MCF 10A (cell line): ENCODE measurements around the gene CPE. TPM values are rescaled to one million over a fixed set of nuclear protein-coding genes. Genes with fewer than 3 reads are reported as not detected.
A peak's percentile ranks its signal among the peaks of the same experiment; 100 is the strongest.

Experiments used
- BruUV-seq: library from RNA; stranded (reverse); fragments of 400-500 nt; replicated peaks from 2 replicates; lab custom pipeline; 2021; lab: Mats Ljungman, UMichigan
- CTCF ChIA-PET: fragments of 300-600 bp; sonication (Branson Sonifier 250); formaldehyde crosslinking; extraction: SDS; loops from one replicate; lab custom pipeline; 2021; ENCODE audit warnings: antibody characterized with exemption, inconsistent platforms; lab: Yijun Ruan, JAX
- POLR2A ChIA-PET: fragments of 300-600, 350-650 bp; sonication (Branson Sonifier 250); formaldehyde crosslinking; extraction: SDS; loops from one replicate; lab custom pipeline; 2020; ENCODE audit warnings: antibody characterized with exemption, inconsistent platforms; lab: Yijun Ruan, JAX
- DNase-seq: peaks from one replicate; pipeline ENCODE4 v3.0.0-alpha.2; 2018; ENCODE audit not compliant: unreplicated experiment
- H3K27ac Mint-ChIP-seq: one replicate; pipeline ENCODE4 v1.8.0; 2022; ENCODE audit warnings: mild to moderate bottlenecking, low read depth, mixed read lengths; ENCODE audit not compliant: unreplicated experiment
- H3K27me3 Mint-ChIP-seq: one replicate; pipeline ENCODE4 v1.8.0; 2022; ENCODE audit warnings: mixed read lengths; ENCODE audit not compliant: insufficient read depth, unreplicated experiment
- H3K36me3 Mint-ChIP-seq: one replicate; pipeline ENCODE4 v1.8.0; 2022; ENCODE audit warnings: mild to moderate bottlenecking, moderate library complexity, mixed read lengths; ENCODE audit not compliant: insufficient read depth, unreplicated experiment
- H3K4me1 Mint-ChIP-seq: one replicate; pipeline ENCODE4 v1.8.0; 2022; ENCODE audit warnings: mixed read lengths; ENCODE audit not compliant: insufficient read depth, unreplicated experiment
- H3K4me3 Mint-ChIP-seq: one replicate; pipeline ENCODE4 v1.8.0; 2022; ENCODE audit warnings: mild to moderate bottlenecking, moderate library complexity, mixed read lengths; ENCODE audit not compliant: unreplicated experiment
- H3K9me3 Mint-ChIP-seq: one replicate; pipeline ENCODE4 v1.8.0; 2022; ENCODE audit warnings: mixed read lengths; ENCODE audit not compliant: unreplicated experiment
- intact Hi-C: fragments of 100-400 bp; cut with micrococcal nuclease; formaldehyde crosslinking; loops from 2 replicates; pipeline ENCODE4 v1.14.1; 2022
- total RNA-seq: library from RNA; stranded (reverse); gene quantifications from 2 replicates; pipeline ENCODE4 v1.2.3, GENCODE V29; 2022
- TF ChIP-seq, protein P1 (sequence below): fragments of 200-600 bp; IDR thresholded peaks from one replicate; pipeline ENCODE4 v1.8.0; 2022; ENCODE audit warnings: antibody characterized with exemption, mild to moderate bottlenecking; ENCODE audit not compliant: unreplicated experiment

CPE gene
- total RNA-seq, 1 experiment from 2014 or later: 8.3 TPM

DNA sequence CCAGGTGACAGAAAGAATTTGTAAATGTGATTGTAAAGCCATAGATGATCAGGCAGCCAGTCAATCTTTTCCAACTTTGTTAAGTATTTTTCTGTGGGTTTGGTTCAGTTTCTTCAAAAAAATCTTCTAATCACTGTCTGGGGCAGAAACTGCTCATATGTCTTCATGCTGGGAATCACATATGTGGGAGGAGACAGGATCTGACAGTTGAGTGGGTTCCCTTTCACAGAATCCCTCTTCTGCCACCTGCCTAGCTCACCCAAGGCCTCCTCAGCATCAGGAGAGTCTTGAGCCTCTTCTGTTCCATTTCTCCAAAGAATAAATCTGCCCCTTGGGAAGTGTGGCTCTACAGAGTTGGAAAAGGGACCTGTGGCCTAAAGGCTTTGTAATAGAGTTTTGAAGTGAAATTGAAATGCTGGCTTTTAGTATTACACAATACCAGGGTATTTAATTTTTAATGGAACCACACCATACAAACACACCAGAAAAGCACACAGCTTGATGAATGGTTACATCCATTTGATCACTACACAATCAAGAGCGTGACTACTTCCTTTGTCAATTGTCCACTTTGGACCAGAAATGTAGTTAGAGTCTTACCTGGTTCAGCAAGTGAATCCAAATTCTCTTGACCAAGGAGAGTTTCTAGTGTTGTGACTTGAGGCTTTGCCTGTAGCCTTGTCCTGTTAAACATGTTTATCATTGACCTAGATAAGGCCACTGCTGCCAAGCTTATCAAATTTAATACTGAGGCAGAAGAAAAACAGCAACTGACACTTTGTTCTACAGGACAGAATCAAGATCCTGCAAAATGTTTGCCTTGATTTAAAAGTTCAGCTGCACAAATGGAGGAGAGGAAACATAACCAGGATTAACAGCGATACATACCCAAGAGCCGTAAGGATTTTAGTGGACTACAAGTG is 30.9 kb upstream of the CPE start:
- no peaks in the 10 kb centered on the region for H3K27me3 Mint-ChIP-seq
- ChIA-PET POLR2A (interaction anchor here (1.3 to 1.5 kb wide), 2 partner anchors 11 to 12 kb away, joined by 3 to 11 read pairs; no protein-coding TSS in a partner anchor), CTCF (interaction anchor here (1.1 to 12.7 kb wide), 3 partner anchors 114 to 217 kb away, joined by 4 to 92 read pairs (median 14); no protein-coding TSS in a partner anchor)
- intact Hi-C loops: no loop called here
- peaks cover 6% of the 10 kb centered on the region for H3K4me1 Mint-ChIP-seq
- H3K36me3 Mint-ChIP-seq: peaks cover 20% of the 10 kb centered on the region
- DNase-seq: no peak
- no TSS peak for BruUV-seq
- H3K27ac Mint-ChIP-seq: no peak overlapping the region
- H3K4me3 Mint-ChIP-seq: no peak overlapping the region
- H3K9me3 Mint-ChIP-seq: no peaks in the 10 kb centered on the region
- TF ChIP-seq, protein P1, sequence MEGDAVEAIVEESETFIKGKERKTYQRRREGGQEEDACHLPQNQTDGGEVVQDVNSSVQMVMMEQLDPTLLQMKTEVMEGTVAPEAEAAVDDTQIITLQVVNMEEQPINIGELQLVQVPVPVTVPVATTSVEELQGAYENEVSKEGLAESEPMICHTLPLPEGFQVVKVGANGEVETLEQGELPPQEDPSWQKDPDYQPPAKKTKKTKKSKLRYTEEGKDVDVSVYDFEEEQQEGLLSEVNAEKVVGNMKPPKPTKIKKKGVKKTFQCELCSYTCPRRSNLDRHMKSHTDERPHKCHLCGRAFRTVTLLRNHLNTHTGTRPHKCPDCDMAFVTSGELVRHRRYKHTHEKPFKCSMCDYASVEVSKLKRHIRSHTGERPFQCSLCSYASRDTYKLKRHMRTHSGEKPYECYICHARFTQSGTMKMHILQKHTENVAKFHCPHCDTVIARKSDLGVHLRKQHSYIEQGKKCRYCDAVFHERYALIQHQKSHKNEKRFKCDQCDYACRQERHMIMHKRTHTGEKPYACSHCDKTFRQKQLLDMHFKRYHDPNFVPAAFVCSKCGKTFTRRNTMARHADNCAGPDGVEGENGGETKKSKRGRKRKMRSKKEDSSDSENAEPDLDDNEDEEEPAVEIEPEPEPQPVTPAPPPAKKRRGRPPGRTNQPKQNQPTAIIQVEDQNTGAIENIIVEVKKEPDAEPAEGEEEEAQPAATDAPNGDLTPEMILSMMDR: no peak

DNA sequence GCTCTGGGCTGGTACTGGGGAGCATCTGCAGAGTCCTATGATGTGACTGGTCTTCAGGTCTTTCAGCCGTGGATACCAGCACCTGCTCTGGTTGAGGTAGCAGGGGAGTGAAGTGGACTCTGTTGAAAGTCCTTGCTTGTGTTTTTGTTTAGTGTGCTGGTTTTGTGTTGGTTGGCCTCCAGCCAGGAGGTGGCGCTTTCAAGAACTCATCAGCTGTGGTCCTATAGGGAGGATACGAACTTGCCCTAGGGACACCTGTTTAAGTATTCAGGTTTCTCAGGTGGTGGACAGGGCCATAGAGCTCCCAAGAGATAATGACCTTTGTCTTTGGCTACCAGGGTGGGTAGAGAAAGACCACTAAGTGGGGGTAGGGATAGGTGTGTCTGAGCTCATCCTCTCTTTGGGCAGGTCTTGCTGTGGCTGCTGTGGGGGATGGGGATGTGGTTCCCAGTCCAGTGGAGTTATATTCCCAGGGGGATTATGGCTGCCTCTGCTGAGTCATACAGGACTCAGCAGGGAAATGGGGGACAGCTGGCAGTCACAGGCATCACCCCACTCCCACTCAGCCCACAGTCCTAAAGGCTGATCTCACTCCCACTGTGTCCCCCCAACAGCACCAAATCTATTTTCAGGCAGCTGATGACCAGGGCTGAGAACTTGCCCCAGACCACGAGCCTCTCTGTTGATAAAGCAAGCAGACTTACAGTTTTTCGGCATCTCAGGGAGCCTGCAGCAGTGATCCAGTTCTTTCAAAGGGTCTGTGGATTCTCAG is 27.3 kb upstream of the CPE start:
- no peak overlapping the region for H3K27ac Mint-ChIP-seq
- intact Hi-C loops: no loop called here
- ChIA-PET POLR2A (interaction anchor here (0.9 kb wide), 1 partner anchor 14 kb away, joined by 3 read pairs; no protein-coding TSS in a partner anchor), CTCF (interaction anchor here (0.5 to 12.7 kb wide), 6 partner anchors 88 to 221 kb away, joined by 3 to 92 read pairs (median 3); no protein-coding TSS in a partner anchor)
- H3K27me3 Mint-ChIP-seq: no peaks in the 10 kb centered on the region
- no TSS peak for BruUV-seq
- TF ChIP-seq, protein P1: no peak
- no peaks in the 10 kb centered on the region for H3K9me3 Mint-ChIP-seq
- H3K4me3 Mint-ChIP-seq: no peak overlapping the region
- H3K36me3 Mint-ChIP-seq: peaks cover 7% of the 10 kb centered on the region
- H3K4me1 Mint-ChIP-seq: peaks cover 15% of the 10 kb centered on the region
- DNase-seq: no peak

DNA sequence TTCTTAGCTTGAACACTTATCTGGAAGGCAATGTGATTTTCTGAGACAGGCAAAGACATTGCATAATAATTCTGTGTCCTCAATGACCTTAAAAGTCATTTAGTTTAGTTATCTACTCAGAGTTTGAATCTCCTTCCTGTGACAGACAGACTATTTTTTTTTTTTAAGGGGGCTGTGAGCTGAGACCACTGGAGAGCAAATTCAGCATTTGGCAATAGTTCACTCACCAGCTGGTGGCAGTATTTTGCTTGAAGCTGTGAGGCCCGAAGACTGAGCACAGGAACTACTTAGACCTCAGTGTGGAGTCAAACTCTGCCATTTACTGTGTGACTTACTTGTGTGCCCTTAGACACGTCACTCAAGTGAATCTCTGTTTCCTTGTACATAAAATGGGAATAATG is 22.9 kb upstream of the CPE start:
- TF ChIP-seq, protein P1: peak; percentile 50
- peak; percentile 66 for DNase-seq
- POLR2A ChIA-PET: interaction anchor here (1.0 to 1.6 kb wide), 4 partner anchors 9 to 243 kb away, joined by 3 to 6 read pairs (median 4); partner anchors contain the start of gene TMEM192
- no peak overlapping the region for H3K27ac Mint-ChIP-seq
- H3K36me3 Mint-ChIP-seq: peaks cover 7% of the 10 kb centered on the region
- no peak overlapping the region for H3K4me3 Mint-ChIP-seq
- H3K27me3 Mint-ChIP-seq: no peaks in the 10 kb centered on the region
- H3K9me3 Mint-ChIP-seq: no peaks in the 10 kb centered on the region
- CTCF ChIA-PET: interaction anchor here (0.6 to 12.7 kb wide), 35 partner anchors 9 to 636 kb away, joined by 3 to 92 read pairs (median 5); no protein-coding TSS in a partner anchor
- no TSS peak for BruUV-seq
- intact Hi-C loops: loop anchor here (1.0 kb wide), 1 partner anchor 109 kb away; no protein-coding TSS in a partner anchor
- peaks cover 32% of the 10 kb centered on the region for H3K4me1 Mint-ChIP-seq
